Kidney glomerular epithelial cell (primary cell): Measurements from ENCODE around the gene PIK3R1.

ENCODE experiments used
- DNase-seq: peaks from one replicate; lab custom pipeline; 2025; lab: John Stamatoyannopoulos, UW

The PIK3R1 gene

GRCh38 chr5:68298479-68298878, 82.9 kb downstream of the PIK3R1 start:
- DNase-seq, result no peak

DNA sequence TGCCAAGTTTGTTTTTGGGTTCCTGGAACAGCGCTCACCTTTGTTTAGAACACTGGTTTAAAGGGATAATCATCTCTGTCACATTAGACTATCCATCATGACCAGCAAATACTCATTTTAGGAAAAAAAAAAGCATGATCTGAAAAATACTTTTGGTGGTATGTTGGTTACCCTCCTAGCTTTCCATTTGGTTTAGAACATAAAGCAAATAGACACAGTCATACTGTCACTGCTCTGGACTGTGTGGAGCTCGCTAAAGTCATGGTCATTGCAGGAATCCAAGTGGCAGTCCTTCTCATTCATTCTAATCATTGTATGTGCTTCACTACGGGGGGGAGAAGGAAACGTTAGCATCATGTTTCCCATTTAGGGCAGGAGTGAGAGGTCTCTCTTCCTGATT, 83.5 kb downstream of the PIK3R1 start:
- DNase-seq, result no peak

DNA sequence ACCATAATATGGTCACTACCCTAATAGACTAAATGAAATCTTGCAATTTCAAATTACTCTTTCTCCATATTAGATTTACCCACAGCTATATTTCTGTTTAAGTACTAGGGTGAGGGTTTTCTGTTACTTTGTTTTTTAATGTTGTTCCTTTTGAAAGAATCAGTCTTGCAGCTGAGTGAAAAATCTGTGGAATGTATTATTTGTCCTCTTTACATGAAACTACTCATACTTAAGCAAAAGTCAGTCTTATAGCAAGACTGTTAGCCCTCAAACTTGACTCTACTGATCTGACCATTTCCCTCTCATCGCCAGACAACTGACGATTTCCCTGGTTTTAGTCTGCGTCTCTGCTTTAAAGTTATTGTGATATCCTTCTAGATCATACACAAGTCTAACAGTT, 84.0 kb downstream of the PIK3R1 start:
- no peak for DNase-seq

DNA sequence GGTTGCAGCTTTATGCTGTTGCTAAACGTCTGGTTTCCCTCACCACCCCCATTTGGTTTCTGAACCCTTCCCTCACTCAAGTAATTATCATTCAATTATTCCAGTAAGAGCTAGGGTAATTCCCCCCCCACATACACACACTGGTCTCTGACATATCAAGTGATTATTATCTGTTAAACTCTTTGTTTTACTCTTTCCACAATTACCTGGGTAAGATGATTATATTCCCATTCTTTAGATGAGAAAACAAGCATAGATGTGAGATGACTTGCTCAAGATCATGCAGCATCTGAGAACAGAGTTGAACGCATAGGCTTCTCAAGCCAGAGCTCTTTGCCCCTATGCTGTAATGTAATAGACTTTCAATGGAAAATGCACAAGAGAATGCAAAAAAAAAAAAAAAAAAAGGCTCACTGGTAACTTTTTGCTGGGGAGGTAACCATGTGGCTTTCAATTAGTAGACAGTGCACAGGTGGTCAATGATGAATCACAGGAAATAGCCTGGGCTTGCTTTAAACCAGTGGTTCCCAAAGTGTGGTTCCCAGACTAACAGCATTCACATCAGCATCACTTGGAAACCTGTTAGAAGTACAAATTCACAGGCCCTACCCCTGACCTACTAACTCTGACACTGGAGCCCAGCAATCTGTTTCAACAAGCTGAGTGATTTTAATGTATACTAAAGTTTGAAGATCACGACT, 87.6 kb downstream of the PIK3R1 start:
- DNase-seq, result peak; percentile 48

DNA sequence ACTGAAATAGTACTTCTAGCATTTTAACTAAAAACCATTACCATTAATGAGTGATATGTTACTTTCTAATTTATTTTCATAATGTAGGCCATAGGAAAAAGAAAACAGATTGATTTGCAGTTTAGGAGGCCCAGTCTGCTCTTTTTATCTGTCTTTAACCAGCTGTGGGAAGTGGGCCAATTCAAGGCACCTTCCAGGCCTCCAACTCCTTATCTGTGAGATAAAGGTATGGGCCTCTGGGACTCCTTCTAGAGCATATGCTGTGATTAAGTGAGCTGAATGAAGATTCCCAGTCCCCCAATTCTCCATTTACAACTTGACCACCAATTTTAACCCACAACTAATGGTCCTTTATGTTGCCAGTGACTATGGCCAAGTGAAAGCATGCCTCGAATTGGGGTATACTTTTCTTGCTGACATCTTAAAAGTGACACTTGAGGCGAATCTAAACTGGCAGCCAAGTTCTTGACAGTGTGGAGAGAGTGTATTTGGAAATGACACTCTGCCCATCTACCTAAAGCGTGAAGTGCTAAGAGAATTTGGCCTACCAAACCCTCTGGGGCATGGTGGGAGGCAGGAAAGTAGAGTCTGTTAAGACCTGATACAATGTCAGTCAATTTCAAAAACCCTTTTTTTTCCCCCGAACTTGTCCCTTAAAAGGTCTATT, 88.3 kb downstream of the PIK3R1 start:
- DNase-seq, result no peak

DNA sequence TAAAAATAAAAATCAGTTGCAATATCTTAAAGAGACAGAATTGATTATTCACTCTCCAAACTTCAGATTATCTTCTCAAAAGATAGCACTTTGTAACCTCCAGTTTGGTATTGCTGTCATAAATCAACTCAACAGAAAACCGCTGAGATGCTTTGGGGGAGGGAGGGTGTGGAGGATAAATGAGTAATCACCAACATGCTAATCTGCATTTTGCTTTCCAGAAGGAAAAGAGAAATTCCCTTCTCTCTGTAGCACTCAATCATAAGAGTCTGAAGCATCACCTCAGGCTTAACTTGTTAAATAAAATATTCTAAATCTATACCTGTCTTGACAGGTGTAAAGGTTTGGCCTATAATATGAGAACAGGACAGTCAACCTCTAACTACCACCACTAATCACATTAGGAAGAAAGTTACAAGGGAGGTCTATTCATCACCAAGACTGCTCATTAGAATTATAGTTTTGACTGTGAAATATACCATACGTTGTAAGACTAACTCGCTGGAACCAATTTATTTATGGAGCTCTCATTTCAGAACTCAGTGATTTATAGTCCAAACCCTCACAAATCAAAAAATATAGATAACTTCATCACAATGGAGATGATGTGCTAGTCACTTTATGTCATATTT, 89.0 kb downstream of the PIK3R1 start:
- peak; percentile 32 for DNase-seq

- DNase-seq, result no peak
Measured at GRCh38 chr5:68305223-68305870, 89.8 kb downstream of the PIK3R1 start.

DNA sequence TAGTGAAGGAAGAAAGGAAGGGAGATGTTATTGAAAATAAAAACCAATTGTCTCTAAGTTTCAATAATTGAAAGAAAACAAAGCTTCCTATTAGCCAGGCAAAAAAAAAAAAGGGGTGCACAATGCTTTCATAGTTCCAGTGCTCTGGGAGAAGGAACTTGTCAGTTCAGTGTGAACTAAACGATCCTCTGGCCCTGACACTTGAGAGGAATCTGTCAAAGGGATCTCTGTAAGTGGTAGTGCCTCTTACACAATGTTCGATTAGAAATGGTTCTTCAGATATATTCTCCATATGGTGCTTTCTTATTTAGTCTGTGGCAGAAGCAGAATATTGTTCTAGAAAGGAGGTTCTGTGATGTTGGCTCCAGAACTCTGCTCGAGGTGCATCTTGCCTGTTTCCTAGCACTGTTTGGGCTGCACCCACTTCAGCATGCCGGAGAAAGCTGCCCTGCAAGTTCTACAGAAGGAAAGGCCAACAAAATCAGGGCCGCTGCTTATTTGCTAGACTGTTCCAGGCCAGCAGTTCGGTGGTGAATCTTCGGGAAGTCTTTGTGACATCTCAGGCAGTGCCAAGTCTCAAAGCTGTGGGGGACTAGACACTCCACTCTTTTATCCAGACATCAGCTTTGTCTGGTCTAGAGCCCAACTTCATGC, 90.9 kb downstream of the PIK3R1 start:
- no peak for DNase-seq

DNA sequence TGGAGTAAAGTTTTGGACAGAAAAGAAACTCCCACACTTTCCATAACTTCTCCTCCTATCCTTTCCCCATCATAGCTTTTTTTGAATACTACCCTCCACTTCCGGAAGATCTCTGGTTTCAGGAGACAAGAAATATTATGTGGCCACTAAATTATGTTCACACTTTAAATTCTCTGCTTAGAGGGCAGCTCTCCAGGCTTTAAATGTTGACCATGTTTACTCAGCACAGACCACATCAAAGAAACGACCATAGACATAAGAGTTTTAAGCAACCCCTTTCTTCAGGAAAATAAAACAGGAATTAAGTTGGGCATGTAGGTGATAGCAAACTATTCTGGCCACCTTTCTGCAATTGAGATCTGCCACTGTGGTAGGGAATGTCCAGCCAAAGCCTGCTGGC, 97.8 kb downstream of the PIK3R1 start:
- DNase-seq, result no peak

- no peak for DNase-seq
Measured at GRCh38 chr5:68314465-68314864, 98.9 kb downstream of the PIK3R1 start.

- DNase-seq, result peak; percentile 17
Measured at GRCh38 chr5:68315679-68316271, 100.2 kb downstream of the PIK3R1 start.

DNA sequence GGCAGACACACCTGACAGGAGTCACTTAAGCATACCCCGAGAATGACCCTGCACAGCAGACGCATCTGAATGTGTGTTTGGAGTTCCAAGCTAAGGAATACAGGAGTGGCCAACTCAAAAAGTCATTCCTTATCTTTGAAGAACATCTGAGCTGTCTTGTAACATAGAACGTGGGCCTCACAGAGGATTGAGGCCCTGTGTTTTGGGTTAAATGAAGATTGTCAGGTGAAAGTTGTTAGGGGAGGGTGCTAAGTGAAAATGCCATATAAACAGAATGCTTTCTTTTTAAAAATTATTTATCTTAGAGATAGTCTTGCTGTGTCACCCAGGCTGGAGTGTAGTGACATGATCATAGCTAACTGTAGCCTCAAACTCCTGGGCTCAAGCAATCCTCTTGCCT, 100.9 kb downstream of the PIK3R1 start:
- no peak for DNase-seq

DNA sequence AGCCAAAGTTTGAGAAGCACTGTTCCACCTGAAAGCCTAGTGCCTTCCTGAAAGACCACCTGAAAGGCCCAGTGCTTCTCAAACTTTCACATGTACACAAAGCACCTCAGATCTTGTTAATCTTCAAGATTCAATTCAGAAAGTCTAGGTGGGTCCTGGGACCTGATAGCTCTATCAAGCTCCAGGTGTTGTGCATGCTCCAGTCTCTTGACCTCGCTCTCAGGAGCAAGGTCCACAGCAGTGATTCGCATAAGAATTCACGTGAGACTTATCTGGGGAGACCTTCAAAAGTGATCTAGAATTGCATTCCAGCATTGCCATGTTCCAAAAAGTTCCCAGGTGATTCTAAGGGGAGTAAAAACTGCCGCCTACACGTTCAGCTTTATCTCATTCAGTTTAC, 102.1 kb downstream of the PIK3R1 start:
- no peak for DNase-seq

- DNase-seq, result peak; percentile 88
Measured at GRCh38 chr5:68318955-68319705, 103.6 kb downstream of the PIK3R1 start.

- peak; percentile 66 for DNase-seq
Measured at GRCh38 chr5:68319706-68320412, 104.3 kb downstream of the PIK3R1 start.

DNA sequence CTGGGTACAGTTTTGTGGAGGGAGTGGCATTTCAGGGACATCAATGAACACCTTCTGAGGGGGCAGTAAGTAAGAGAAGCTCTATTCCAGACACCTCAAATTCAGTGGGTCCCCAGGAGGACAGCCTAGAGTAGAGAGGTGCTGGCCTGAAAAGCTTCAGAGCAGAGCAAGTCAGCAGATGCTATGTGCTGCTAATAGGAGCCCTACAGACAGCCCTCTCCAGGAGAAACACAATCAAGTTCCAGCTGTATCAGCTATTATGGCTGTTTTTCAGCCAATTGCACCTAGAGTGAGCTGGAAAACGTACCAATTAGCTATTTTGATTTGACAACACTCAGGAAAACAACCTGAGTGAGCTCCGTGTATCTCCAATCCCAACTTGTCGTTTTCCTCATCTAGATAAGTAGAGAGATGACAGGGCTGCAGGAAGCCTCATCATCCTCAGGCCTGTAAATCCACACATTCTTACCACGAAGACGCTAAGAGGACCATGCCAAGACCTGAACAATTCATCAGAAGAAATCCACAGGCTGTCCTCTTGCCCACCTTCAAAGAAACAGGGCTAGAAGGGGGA, 104.9 kb downstream of the PIK3R1 start:
- no peak for DNase-seq

DNA sequence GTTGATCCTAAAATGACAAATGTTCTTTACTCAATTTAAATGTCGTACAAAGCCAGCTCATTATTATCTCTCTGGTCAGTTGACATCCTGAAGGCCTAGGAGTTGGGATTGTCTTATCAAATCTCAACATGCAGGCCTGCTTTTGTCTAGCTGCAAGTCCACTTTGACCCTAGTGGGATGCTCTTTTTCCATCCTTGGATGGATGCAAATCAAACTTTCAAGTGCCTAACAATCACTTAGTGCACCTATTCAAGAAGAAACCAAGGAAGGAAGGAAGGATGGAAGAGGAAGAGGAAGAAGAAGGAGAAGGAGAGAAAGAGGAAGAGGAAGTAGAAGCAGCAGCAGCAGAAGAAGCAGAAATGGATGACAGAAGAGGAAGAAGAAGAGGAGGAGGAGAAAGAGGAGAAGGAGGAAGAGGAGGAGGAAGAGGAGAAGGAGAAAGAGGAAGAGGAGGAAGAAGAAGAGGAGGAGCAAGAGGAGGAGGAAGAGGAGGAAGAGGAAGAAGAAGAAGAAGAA, 109.6 kb downstream of the PIK3R1 start:
- no peak for DNase-seq

DNA sequence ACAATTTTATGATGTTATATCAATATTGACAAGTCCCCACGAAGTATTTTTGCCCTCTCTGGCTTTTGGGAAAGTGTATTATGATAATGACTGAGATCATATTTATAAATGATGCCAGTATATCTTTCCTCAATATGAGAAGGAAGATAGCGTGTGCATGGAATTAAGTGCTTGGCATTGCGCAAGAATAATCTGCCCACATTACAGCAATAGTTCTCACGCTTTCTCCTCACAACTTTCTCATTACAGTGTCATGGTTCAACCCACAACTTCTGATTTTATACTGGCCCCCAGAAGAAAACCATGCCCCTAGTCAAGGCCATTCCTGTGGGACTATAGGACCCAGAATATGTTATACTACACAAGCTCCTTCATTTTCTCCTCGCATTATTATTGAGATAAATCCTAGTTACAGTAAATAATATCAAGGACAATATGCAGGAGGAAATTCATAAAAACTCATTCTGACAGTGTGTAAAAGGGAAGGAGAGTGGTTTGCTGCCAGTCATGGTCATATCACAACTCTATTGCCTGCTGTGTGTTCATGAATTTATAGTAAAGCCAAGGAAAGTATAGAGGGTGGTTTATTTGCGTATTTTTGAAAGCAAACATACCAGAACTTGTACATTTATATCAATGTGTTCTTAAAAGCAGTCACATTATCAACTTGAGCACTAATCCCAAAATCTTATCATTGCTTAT, 114.1 kb downstream of the PIK3R1 start:
- no peak for DNase-seq

GRCh38 chr5:68330574-68330973, 115.0 kb downstream of the PIK3R1 start:
- no peak for DNase-seq
